RPMI7951 (cell line): ENCODE results near the gene CREM. TPM values are rescaled to one million over a fixed set of nuclear protein-coding genes. Genes with fewer than 3 reads are reported as not detected.
"Not testable (repeated sequence)": the region's sequence is repeated elsewhere in the genome, so short reads cannot be mapped to it uniquely, and the experiment has no call there.

Experiments used
- DNase-seq: peaks from one replicate; pipeline ENCODE4 v3.0.0-alpha.2; 2012; ENCODE audit warnings: low read depth
- total RNA-seq: library from RNA; depleted of rRNA; stranded (reverse); fragments of >200 nt; shearing (Covaris generic); gene quantifications from 2 replicates; pipeline ENCODE4 v1.2.3, GENCODE V29; 2014; rRNA removed

The CREM gene
- 46.1 and 59.7 TPM in 2 replicates for total RNA-seq

DNA sequence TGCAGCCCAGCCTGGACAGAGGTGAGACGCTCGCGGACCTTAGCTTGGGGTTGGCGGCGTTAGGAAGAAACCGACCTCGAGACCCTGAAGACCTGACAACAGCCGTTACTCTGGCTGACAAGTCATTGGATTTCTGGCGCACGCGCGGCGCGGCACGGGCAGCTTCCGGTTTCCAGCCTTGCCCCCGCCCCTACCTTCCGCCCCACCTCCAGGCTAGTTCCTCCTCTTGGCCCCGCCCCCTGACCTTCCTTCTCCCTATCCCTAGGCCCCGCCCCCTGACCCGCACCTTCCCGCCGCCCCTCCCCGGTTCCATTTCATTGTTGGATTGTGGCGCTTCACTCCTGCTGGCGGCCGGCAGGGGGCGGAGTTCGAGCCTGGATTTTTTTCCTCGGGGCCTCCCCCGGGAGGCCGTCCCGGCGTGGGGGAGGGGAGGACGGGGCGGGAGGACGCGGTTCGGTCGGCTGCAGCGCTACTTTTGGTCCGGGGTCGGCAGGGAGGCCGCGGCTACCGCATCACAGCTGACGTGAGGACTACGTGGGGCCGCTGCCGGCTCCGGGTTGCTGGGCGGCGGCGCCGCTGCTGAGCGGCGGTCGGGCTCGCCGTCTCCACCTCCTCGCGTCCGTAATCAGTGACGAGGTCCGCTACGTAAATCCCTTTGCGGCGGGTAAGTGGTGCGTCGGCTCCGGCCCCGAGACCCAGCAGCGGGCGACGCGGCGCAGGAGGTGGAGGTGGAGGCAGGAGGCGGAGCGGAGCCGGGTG is at the start of gene CREM:
Gene CREM (plus strand): TSS at position 317 of the 759 bp plus-strand sequence. CDS start 10,990 bp downstream, outside the sequence.
- DNase-seq, result peak; percentile 95

DNA sequence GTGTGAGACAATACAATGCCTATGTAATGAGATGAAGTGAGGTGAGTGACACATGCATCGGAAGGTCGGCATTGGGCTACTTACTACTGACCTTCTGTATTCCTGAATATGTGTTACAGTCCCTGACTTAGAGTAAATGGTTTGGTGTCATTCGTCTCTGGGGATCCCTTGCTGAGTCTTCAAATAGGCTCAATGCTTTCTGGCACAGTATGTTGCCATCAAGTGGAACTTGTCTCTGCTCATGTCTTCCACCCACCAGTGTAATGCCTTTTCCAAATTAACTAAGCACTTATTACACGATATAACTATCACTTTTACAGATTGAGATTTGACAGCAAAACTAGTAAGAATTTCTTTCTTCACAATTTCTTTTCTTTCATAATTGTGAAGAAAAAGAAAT is 47.4 kb upstream of the CREM start:
- no peak for DNase-seq

DNA sequence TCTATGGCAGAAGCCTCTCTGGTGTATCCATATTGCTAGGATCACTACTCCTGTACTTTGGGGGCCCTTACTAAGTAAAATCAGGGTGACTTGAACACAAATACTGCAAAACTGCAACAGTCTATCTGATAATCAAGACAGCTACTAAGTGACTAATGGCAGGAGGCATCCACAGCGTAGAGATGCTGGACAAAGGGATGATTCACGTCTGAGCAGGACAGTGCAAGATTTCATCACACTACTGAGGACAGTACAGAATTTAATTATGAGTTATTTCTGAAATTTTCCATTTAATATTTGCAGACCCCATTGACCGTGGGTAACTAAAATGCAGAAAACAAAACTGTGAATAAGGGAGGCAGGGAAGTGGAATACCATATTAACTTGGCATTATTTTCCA is 46.9 kb upstream of the CREM start:
- peak; percentile 75 for DNase-seq

DNA sequence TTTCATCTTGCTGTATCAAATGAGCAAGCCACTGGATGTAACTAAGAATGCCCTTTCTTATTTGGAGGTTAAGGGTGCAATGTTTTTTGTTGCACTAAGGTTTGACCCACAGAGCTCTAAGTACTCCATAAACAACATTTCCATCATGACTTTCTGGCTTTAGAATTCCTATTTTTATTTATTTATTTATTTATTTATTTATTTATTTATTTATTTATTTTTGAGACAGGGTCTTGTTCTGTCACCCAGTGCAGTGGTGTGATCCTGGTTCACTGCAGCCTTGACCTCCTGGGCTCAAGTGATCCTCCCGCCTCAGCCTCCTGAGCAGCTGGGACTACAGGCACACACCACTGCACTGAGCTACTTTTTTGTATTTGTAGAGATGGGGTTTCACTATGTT is 46.4 kb upstream of the CREM start:
- not testable (repeated sequence) for DNase-seq

DNA sequence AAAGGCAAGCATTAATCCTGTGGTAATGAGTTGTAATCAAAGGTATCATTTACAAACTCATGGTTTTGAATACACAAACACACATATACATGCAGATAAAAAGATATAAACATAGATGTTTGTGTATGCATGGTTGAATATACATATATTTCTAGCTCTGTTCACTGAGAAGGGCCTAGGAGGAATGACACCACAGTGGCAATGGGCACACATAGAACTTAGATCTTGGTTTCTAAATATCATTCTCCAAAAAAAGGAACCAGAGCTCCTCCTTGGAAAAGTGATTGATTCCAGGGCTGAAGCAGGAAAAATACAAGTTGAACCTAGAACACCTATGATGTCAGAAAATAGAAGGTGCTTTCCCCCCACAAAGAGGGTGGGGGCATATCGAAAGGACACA is 43.4 kb upstream of the CREM start:
- DNase-seq, result no peak

DNA sequence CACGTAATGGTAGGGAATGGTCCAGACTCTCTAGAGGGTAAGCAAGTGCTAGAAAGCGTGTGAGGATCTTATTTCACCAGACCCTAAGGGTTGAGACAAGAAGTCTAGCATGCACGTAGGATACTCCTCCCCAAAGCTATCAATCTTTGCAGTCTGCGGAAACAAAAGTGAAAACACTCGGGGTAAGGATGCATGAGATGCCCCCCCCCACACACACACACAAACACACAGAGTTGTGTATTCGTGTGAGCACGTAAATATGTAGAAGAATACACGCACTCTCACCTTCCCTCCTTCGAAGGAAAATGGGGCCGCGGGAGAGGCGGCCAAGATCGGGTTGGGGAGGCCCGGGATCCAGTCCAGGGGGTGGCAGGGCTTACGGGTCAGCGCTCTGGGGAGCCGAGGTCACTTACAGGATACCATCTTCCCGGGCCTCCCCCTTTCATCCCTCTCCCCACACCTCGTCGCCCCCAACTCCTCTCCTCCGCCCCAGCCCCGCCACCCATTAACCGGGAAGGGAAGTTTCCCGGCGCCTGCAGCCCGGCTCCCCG is 37.0 kb upstream of the CREM start:
- DNase-seq, result peak; percentile 49

DNA sequence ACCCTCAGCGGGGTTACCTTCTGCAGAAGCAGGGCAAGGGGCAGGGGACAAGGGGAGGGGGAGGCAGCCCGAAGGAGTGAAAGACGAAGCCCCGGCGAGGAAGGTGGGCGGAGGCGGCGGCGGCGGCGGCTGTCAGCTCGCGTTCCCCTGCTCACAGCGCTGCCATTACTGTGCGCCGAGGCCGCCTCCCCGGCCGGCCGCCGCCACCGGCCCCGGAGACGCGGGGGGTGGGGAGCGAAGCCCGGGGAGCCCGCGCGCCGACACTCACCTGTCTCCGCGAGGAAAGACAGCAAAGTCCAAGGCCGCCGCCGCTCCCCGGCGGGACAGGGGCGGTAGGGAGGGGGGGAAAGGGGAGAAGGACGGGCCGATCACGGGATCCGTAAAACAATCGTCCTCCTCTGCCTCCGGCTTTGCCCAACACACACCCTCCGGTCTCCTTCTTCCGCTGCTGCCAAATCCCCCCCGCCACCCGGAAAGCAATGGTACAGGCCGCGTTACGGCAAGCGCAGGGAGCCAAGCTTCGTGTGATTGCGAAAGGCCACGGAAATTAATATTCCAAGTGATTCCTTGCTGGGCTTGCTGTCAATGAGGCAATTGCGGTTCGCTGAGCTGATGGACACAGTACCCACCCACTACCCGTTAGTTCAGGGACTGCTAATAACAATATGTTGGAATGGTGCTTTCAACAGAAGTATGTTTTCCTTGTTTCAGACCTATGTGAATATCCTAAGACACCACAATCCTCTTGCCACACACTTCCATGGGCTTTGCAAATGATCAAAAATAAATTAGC is 36.3 kb upstream of the CREM start, which contains the start of gene CUL2:
Gene CUL2 (minus strand): TSS at position 180 of the 793 bp plus-strand sequence. CDS start 19,024 bp downstream, outside the sequence.
- DNase-seq, result peak; percentile 94

DNA sequence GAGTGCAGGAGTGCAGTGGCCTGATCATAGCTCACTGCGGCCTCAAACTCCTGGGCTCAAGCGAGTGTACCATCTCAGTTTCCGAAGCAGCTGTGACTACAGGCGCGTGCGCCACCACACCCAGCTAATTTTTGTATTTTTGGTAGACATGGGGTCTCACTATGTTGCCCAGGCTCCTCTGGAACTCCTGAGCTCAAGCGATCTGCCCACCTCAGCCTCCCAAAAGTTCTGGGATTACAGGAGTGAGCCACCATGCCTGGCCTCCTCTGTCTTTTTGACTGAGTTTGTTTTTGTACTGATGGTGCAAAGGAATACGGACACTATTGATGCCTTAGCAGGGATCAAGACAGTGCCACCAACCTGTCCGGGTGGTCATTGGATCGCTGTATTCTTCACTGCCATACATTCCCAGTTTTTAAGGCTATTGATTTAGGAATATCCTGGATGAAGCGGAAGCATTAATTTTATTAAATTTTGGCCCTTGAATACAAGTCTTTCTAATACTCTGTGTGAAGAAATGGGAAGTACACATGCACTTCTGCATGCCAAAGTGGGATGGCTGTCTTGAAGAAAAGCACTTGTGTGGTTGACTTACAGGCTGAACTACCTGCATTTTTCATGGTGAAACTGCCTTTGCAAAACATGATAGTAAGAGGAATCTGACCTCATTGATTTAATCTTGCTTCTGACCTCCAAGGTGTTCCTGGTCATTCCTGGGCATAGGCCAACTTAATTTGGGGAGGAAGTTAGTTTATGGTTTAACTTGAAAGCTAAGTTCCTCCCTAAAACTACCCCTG is 34.5 kb upstream of the CREM start:
- no peak for DNase-seq

DNA sequence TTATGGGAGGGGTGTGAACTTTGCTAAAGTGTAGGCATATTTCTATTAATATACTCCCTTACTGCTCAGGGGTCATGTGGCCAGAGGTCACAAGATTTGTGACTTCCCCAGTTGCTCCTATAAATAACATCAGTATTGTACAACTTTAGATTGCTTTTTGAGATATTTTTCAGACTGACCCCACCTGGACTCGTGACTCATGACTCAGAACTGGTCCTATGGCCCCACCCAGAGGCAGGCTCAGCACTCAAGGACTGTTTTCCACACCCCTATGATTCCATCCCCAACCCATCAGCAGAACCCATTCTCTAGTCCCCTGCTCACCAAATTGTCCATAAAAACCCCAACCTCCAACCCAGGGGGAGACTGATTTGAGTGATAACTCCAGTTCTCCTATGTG is 33.8 kb upstream of the CREM start:
- DNase-seq, result peak; percentile 23

DNA sequence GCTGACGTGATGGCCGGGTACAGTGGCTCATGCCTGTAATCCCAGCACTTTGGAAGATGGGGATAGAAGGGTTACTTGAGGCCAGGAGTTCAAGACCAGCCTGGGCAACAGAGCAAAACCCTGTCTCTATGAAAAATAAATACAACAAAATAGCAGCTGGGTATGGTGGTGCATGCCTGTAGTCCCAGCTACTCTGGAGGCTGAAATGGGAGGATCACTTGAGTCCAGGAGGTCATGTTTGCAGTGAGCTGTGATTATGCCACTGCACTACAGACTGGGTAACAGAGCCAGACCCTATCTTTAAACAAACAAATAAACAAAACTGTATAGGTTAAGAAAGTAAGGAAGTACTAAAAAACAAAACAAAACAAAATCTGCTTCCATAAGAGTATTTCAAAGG is 30.3 kb upstream of the CREM start:
- no peak for DNase-seq

DNA sequence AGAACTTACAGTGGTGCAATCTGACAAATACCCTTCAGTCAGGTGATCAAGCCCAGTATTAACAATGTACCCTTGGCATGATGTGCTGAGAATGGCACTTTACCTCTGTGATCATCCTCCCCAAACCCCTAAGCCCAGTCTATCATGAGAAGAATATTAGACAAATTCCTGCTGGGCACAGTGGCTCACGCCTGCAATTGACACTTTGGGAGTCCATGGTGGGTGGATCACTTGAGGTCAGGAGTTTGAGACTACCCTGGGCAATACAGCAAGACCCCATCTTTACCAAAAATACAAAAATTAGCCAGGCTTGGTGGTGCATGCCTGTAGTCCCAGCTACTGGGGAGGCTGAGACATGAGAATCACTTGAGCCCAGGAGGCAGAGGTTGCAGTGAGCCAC is 29.1 kb upstream of the CREM start:
- no peak for DNase-seq

DNA sequence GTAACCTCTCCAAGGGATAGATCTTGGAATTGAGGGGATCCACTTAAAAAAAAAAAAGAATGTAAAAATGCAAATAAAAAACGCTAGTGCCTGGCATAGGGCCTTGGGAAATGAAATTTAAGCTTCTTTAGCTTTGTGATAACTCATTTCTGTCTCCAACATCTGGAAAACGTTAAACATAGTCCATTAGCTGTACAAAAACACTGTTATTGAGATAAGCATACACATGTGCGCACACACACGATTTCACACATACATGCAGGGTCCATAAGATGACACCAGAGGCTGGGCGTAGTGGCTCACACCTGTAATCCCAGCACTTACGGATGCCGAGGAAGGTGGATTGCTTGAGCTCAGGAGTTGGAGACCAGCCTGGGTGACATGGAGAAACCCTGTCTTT is 22.8 kb upstream of the CREM start:
- DNase-seq, result no peak

DNA sequence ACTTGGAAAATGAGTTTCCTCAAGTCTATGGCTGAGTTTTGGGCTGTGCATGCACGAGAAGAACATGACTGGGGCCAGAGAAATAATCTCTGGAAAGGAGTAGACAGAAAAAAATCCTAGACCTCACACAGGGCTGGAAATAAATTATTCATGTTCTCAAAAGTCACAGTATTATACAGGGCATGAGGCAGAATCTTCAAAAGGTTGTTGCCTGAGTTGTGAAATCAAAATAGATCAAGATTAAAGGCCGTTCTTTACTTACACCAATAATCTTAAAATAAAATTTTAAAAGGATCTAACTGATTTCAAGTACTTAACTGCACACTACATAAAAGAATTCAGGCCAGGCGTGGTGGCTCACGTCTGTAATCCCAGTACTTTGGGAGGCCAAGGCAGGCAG is 14.1 kb upstream of the CREM start:
- DNase-seq, result no peak

DNA sequence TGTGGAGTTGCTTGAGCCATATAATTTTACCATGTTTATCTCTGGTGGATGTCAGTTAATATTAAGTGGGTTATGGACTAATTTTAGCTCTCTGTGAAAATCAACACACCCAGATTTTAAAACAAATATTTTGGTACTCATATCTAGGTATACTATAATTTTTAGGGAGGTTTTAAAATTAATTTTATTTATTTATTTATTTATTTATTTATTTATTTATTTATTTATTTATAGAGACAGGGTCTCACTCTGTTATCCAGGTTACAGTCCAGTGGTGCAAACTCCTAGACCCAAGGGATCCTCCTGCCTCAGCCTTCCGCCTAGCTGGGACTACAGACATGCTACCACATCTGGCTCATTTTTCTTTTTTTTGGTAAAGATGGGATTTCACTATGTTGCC is 7.3 kb upstream of the CREM start:
- DNase-seq, result no peak

DNA sequence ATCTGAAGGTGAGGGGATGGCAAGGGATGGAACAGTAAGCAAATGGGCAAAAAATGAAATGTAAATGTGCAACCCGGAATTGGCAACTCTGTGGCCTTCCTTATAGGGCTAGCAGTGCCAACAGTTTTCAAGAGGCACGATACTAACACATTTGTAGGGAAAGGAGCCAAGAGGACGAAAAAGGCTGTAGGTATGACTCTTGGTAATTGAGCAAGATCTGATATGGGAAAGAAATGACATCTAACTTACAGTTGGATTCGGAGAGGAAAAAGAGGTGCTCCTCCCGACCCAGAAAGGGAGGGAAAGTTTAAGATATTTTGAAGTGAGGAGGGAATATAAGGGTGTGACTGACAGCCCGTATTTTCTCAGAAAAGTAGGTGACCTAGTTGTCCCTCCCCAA is 2.1 kb upstream of the CREM start:
- no peak for DNase-seq

DNA sequence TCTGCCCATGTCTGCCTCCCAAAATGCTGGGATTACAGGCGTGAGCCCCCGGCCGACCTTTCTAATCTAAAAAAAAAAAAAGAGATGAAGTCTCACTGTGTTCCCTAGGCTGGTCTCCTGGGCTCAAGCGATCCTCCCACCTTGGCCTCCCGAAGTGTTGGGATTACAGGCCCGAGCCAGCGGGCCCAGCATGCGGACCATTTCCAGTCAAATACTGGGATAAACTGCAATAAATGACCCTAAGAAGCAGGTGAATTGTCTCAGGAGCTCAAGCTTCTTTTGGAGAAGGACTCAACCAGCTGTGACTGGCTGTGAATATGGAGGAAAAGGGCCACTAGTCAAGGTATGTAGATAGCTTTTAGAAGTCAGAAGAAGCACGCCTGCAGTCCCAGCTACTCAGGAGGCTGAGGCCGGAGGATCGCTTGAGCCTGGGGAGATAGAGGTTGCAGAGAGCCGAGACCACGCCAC is 550 bp upstream of the CREM start:
- DNase-seq, result no peak

DNA sequence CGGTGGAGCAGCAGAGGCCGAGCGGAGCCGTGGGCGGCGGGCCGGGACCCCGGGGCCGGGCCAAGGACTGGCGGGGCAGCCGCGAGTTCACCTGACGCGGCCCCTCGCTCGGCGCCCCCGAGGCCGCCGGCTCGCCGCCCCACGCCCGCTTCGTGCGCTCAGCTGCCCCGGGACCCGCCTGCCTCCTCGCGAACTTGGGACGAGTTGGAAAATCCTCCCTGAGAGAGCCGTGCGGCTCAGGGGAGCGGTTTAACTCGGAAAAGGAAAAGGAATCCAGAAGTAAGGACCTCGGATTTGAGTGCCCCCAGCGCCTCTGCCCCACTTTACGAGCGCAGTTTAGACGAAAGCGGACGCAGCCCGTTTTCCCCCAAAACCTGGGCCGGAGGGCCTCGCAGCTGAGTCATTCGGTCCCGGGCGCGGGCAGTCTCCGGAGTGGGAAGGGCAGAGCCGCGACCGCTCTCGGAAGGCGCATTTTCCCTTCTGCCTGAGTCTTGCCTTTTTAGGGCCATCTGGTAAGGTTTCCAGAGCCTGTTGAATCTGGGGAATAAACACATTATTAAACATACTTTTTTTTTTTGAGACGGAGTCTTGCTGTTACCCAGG is 744 bp downstream of the CREM start:
- peak; percentile 76 for DNase-seq

DNA sequence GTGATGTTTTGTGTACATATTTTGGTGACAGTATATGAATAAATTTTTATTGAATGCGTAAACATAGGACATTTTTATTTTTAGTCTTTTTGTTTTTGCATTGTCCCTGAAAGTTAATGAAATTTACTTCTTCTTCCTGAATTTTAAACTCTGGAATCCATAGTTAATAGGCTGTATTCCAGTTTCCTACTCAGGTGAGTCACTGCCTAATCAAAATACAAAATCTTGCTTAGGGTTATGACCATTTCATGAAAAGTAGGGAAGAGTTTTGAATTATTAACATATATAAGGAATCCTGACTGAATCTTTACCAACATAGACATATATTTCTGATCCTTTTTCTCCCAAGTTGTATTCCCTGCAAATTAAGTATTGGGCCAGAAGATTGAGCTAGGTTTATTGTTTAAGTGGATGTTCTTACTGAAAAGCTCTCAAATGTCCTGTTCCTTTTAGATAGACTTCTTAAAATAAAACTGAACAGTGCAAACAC is 2.6 kb downstream of the CREM start:
- no peak for DNase-seq

DNA sequence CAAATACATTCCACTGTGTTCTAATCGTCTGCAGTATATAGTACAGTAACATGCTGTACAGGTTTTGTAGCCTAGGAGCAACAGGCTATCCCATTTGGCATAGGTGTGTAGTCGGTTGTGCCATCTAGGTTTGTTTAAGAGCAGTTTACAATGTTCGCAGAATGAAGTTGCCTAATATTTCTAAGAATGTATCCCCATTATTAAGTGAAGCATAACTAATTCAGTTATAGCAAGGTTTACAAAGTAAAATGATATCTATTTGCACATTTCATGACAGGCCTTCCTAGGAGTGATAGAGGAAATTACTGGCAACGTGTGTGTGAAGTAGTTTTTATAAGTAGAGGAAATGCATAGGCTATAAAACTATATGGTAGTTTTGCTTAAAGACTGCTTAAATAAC is 4.0 kb downstream of the CREM start:
- DNase-seq, result no peak

DNA sequence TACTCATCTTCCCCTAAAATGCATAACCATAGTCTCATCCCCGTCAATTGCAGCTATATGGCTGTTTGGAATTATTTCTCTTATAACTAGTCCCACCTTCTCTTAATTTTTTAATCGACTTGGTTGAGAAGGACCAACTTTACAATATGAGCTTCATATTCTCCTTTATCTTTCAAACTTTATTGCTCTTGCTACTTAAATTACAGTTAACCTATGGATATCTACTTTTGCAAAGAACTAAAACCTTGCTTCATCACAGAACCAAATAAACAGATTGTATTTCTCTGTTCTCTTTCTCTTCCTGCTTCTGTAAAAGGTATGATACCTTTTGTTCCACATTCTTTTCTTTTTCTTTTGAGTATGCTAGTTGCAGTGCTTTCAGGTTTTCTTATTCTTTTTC is 6.1 kb downstream of the CREM start:
- DNase-seq, result no peak

DNA sequence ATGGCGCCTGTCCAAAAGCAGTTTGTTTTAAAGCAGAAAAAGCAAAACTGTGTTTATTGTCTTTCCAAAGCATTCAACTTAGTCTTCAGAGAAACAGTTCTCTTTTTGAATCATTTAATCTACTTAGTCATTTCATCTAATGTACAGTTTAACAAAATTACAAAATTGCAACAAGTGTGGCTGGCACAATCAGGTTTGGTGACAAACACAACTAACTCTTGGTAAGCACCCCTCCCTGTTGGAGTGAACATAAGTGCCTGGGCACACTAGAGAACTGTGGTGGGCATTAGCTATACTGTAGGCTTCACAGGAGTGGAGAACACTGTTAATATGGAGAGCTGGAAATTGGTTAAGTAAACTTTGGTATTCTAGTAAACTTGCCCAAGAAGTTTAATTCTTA is 6.9 kb downstream of the CREM start:
- DNase-seq, result no peak
